ENCODE data around the gene SIRT7.

DNA sequence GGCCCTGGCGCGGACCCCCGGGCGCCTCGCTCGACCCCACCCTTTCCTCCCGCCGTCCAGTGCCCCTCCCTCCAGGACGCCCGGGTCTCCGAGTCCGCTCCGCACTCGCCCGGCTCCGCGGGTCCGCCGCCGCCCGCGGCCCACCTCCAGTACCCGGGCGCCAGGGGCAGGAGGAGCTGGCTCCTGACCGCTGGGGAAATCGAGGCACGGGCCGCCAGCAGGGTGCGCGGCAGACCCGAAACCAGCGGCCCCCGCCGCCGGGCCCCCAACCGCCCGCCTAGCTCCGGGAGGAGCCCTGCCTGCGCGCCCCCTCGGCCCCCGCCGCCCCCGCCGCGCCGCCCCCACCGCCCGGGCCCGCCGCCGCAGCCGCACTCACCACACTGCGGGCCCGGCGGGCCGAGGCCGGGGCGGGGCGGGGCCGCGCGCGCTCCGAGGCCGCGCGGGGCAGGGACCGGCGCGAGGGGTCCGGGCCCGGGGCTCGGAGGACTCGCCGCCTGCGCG is 9.2 kb upstream of the SIRT7 start:
- TF ChIP-seq EZH2 (IDR thresholded peaks at IDR 0.05; ENCODE audit: insufficient read depth, low read length), result no peak
- TF ChIP-seq, protein P1, sequence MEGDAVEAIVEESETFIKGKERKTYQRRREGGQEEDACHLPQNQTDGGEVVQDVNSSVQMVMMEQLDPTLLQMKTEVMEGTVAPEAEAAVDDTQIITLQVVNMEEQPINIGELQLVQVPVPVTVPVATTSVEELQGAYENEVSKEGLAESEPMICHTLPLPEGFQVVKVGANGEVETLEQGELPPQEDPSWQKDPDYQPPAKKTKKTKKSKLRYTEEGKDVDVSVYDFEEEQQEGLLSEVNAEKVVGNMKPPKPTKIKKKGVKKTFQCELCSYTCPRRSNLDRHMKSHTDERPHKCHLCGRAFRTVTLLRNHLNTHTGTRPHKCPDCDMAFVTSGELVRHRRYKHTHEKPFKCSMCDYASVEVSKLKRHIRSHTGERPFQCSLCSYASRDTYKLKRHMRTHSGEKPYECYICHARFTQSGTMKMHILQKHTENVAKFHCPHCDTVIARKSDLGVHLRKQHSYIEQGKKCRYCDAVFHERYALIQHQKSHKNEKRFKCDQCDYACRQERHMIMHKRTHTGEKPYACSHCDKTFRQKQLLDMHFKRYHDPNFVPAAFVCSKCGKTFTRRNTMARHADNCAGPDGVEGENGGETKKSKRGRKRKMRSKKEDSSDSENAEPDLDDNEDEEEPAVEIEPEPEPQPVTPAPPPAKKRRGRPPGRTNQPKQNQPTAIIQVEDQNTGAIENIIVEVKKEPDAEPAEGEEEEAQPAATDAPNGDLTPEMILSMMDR (IDR thresholded peaks at IDR 0.05; ENCODE audit: insufficient read depth, low read depth, low read length), result no peak
